NCI-H146 treated with DMSO at 0.1 percent for 48 hours (cell line): Measurements from ENCODE around the gene MARCHF6.
"Not testable (repeated sequence)": the region's sequence is repeated elsewhere in the genome, so short reads cannot be mapped to it uniquely, and the experiment has no call there.

ENCODE experiments used
- DNase-seq: peaks from one replicate; lab custom pipeline; 2025; ENCODE audit not compliant: unreplicated experiment; lab: John Stamatoyannopoulos, UW

MARCHF6 gene

GRCh38 chr5:10348258-10348657 lies 5.2 kb upstream of the MARCHF6 start:
- DNase-seq = no peak

- DNase-seq = no peak
Observed at GRCh38 chr5:10351199-10351905, 2.1 kb upstream of the MARCHF6 start.

GRCh38 chr5:10351919-10352318 lies 1.6 kb upstream of the MARCHF6 start:
- DNase-seq = peak; percentile 40

- peak; percentile 39 for DNase-seq
Observed at GRCh38 chr5:10352430-10353240, 860 bp upstream of the MARCHF6 start.

- peak; percentile 29 for DNase-seq
Observed at GRCh38 chr5:10354048-10354872, 765 bp downstream of the MARCHF6 start.

GRCh38 chr5:10355071-10355889 lies 1.8 kb downstream of the MARCHF6 start:
- peak; percentile 24 for DNase-seq

- no peak for DNase-seq
Observed at GRCh38 chr5:10358999-10359398, 5.5 kb downstream of the MARCHF6 start.

- no peak for DNase-seq
Observed at GRCh38 chr5:10360686-10361085, 7.2 kb downstream of the MARCHF6 start.

GRCh38 chr5:10363519-10364185 lies 10.2 kb downstream of the MARCHF6 start:
- DNase-seq = no peak

GRCh38 chr5:10364186-10364689 lies 10.7 kb downstream of the MARCHF6 start:
- peak; percentile 13 for DNase-seq

GRCh38 chr5:10365782-10366181 lies 12.3 kb downstream of the MARCHF6 start:
- DNase-seq = no peak

- no peak for DNase-seq
Observed at GRCh38 chr5:10366310-10367272, 13.1 kb downstream of the MARCHF6 start.

GRCh38 chr5:10367579-10367978 lies 14.1 kb downstream of the MARCHF6 start:
- no peak for DNase-seq

- no peak for DNase-seq
Observed at GRCh38 chr5:10370931-10371330, 17.4 kb downstream of the MARCHF6 start.

GRCh38 chr5:10371369-10371768 lies 17.9 kb downstream of the MARCHF6 start:
- not testable (repeated sequence) for DNase-seq

- no peak for DNase-seq
Observed at GRCh38 chr5:10372726-10373709, 19.5 kb downstream of the MARCHF6 start.
